Measurements from ENCODE around the gene ELOB. TPM values are rescaled to one million over a fixed set of nuclear protein-coding genes. Genes with fewer than 3 reads are reported as not detected.

Gene ELOB
- total RNA-seq, 1 donor from 2014 or later = 179 TPM

DNA sequence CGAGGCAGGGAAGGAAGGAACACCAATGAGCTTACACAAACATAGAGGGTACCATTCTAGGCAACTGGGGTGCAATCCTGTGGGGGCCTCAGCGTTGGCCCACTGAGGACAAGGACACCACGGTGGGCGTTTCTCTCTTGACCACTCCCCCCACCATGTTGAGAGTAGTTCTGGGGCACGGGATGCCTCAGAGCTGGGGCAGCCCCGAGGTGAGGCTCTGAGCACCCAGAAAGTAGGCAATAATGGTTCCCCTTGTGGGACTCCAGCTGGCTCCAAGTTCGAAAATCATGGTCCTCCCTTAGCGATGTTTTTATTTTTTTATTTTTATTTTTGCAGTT lies 45.0 kb upstream of the ELOB start:
- ATAC-seq = no peak
- H3K9me3 ChIP-seq = no peaks in the 10 kb centered on the region
- TF ChIP-seq, protein P1, sequence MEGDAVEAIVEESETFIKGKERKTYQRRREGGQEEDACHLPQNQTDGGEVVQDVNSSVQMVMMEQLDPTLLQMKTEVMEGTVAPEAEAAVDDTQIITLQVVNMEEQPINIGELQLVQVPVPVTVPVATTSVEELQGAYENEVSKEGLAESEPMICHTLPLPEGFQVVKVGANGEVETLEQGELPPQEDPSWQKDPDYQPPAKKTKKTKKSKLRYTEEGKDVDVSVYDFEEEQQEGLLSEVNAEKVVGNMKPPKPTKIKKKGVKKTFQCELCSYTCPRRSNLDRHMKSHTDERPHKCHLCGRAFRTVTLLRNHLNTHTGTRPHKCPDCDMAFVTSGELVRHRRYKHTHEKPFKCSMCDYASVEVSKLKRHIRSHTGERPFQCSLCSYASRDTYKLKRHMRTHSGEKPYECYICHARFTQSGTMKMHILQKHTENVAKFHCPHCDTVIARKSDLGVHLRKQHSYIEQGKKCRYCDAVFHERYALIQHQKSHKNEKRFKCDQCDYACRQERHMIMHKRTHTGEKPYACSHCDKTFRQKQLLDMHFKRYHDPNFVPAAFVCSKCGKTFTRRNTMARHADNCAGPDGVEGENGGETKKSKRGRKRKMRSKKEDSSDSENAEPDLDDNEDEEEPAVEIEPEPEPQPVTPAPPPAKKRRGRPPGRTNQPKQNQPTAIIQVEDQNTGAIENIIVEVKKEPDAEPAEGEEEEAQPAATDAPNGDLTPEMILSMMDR (IDR thresholded peaks at IDR 0.05) = no peak
- no peak overlapping the region for H3K27ac ChIP-seq
- intact Hi-C loops (cut with DNase I) = no loop called here
- no peak for DNase-seq
- no peaks in the 10 kb centered on the region for H3K27me3 ChIP-seq
- H3K4me3 ChIP-seq = no peak overlapping the region
- no peaks in the 10 kb centered on the region for H3K36me3 ChIP-seq
- H3K4me1 ChIP-seq = no peaks in the 10 kb centered on the region

- peak; percentile 11 for DNase-seq
- H3K4me3 ChIP-seq = no peak overlapping the region
- ATAC-seq = no peak
- H3K4me1 ChIP-seq = no peaks in the 10 kb centered on the region
- H3K9me3 ChIP-seq = no peaks in the 10 kb centered on the region
- TF ChIP-seq, protein P1 (IDR thresholded peaks at IDR 0.05) = no peak
- H3K36me3 ChIP-seq = no peaks in the 10 kb centered on the region
- H3K27ac ChIP-seq = no peak overlapping the region
- H3K27me3 ChIP-seq = no peaks in the 10 kb centered on the region
- intact Hi-C loops (cut with DNase I) = no loop called here
Observed at GRCh38 chr16:2821487-2822157, 44.5 kb upstream of the ELOB start.

GRCh38 chr16:2820836-2821486 lies 43.9 kb upstream of the ELOB start:
- H3K9me3 ChIP-seq = no peaks in the 10 kb centered on the region
- no peaks in the 10 kb centered on the region for H3K4me1 ChIP-seq
- no peak overlapping the region for H3K27ac ChIP-seq
- DNase-seq = peak; percentile 57
- no peaks in the 10 kb centered on the region for H3K36me3 ChIP-seq
- H3K4me3 ChIP-seq = no peak overlapping the region
- TF ChIP-seq, protein P1 (IDR thresholded peaks at IDR 0.05) = no peak
- ATAC-seq = no peak
- no peaks in the 10 kb centered on the region for H3K27me3 ChIP-seq
- intact Hi-C loops (cut with DNase I) = no loop called here

GRCh38 chr16:2819939-2820835 lies 43.1 kb upstream of the ELOB start:
- Histone ChIP-seq H3K4me1 (no peaks in the 10 kb centered on the region), H3K27ac (no peak overlapping the region), H3K4me3 (no peak overlapping the region), H3K9me3 (no peaks in the 10 kb centered on the region), H3K36me3 (no peaks in the 10 kb centered on the region), H3K27me3 (peaks cover 4% of the 10 kb centered on the region)
- intact Hi-C loops (cut with DNase I) = no loop called here
- TF ChIP-seq, protein P1 (IDR thresholded peaks at IDR 0.05) = no peak
- DNase-seq (peak; percentile 60), ATAC-seq (no peak)

DNA sequence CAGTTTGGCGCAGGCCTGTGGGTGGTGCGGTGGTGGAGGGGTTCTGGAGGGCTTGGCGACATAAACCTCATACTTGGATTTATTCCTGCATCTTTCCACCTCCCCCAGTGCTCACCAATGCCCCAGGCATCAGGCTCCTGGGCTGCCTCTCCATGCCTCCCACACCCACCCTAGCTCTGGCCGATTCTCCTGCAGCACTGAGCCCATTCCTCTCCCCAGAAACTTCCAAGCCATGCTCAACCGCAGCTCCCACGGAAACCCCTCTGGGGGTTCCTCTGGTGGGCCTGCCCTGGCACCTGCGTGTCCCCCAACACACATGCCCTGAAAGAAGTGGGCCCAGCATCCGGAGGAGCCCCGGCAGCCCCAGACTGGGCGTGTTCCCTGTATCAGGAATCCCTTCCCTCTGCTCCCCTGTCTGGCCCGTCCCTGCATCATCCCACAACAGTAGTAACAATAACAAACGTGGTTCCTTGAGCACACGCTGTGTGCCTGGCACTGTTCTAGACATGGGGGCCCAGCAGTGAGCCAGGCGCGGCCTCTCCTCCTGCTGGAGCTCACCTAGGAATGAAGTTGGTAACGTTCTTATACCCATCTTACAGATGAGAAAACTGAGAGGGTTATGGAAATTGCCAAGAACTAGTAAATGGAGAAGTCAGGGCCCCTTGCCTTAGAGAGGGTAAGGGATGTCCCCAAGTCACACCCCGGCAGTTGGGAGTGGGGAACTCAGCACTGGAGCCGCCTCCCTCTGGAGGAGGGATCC lies 42.3 kb upstream of the ELOB start:
- ATAC-seq = no peak
- Histone ChIP-seq H3K27ac (no peak overlapping the region), H3K36me3 (no peaks in the 10 kb centered on the region), H3K4me3 (no peak overlapping the region), H3K27me3 (peaks cover 5% of the 10 kb centered on the region), H3K4me1 (no peaks in the 10 kb centered on the region), H3K9me3 (no peaks in the 10 kb centered on the region)
- intact Hi-C loops (cut with DNase I) = no loop called here
- peak; percentile 51 for DNase-seq
- TF ChIP-seq, protein P1 (IDR thresholded peaks at IDR 0.05) = no peak
